Body of pancreas (tissue), 4 donors: ENCODE data around the gene VWF.

Experiments used
- POLR2A ChIP-seq, 3 donors: fragments of 450-650 bp; IDR thresholded peaks; one replicate each; pipeline ENCODE4 v1.6.1; 2016; ENCODE audit warnings: antibody characterized with exemption in 3 of 3, mild to moderate bottlenecking in 2 of 3
- TF ChIP-seq, protein P1 (sequence below), 7 experiments: fragments of 450-650 bp in 4 of 7; fragments of 200-600 bp in 3 of 7; sonication (generic) in 3 of 7; IDR thresholded peaks; one replicate each; pipeline ENCODE4 v1.5.1; 2016 to 2019; ENCODE audit warnings: antibody characterized with exemption in 7 of 7

GRCh38 chr12:6146509-6146908 lies 22.0 kb upstream of the VWF start:
- TF ChIP-seq, protein P1, sequence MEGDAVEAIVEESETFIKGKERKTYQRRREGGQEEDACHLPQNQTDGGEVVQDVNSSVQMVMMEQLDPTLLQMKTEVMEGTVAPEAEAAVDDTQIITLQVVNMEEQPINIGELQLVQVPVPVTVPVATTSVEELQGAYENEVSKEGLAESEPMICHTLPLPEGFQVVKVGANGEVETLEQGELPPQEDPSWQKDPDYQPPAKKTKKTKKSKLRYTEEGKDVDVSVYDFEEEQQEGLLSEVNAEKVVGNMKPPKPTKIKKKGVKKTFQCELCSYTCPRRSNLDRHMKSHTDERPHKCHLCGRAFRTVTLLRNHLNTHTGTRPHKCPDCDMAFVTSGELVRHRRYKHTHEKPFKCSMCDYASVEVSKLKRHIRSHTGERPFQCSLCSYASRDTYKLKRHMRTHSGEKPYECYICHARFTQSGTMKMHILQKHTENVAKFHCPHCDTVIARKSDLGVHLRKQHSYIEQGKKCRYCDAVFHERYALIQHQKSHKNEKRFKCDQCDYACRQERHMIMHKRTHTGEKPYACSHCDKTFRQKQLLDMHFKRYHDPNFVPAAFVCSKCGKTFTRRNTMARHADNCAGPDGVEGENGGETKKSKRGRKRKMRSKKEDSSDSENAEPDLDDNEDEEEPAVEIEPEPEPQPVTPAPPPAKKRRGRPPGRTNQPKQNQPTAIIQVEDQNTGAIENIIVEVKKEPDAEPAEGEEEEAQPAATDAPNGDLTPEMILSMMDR (IDR thresholded peaks at IDR 0.05), result no peak
- TF ChIP-seq POLR2A (IDR thresholded peaks at IDR 0.05), result no peak
